IPS DF 4.7 (cell line): Measurements from ENCODE around the gene FAM89B.

ENCODE experiments used
- DNase-seq: peaks from one replicate; pipeline ENCODE4 v3.0.0-alpha.2; 2013; ENCODE audit warnings: low spot score; ENCODE audit errors: extremely low read depth

The FAM89B gene

DNA sequence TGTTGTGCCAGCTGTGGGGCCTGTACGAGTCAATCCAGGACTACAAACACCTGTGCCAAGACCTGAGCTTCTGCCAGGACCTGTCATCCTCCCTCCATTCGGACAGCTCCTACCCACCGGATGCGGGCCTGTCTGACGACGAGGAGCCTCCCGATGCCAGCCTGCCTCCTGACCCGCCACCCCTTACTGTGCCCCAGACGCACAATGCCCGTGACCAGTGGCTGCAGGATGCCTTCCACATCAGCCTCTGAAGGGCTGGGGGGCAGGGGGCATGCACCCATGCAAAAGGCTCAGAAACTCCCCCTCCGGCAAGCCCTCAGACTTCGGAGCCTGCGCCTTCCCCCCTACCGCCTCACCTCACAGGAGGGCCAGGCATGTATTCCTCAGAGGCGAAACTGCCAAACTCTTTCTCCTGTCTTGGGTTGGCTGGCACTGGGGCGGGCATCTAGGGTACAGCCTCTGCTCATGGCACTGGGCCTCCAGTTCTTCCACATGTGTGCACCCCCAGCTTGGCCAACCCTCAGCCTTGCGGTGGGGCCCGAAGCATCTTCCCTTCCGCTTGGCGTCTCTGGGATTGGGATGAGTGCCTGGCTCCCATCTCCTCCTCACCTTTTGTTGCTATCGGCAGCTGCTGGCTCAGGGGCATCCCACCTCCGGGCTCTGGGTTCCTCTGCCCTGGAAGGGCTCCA, 1.2 kb downstream of the FAM89B start:
- DNase-seq = no peak

- no peak for DNase-seq
Observed at GRCh38 chr11:65574109-65574810, 1.9 kb downstream of the FAM89B start.

DNA sequence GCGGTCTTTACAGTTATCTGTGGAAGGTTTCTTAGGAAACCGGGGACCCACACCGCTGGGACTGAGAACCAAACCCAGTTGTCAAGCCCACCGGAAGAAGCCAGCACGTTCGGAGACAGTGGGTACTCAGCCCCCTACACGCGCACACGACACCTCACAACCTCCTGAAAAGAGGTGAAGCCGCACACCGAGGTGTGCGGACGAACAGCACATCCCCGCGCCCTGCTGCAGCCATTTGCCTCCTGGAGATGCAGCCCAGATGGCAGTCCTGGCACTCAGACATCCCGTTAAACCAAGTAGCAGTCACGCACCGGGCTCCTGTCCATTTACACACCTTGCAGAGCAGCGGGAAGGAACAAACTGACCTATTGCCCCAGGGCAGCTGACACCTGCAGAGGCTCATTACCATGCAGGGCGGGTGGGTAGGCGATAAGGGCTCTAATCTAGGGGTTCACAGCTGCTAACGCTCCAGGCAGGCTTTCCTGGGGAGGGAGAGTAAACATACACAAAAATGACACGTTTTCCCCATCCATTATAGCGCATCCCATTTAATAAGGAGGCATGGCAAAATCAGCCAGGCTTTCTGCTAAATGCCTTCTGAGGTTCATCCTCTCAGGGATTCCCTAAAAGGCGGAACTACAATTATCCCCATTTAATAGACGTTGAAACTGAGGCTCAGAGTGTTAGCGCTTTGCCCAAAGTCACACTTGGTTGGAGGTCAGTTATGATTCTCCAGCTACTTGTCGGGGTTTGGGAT, 2.7 kb downstream of the FAM89B start:
- DNase-seq = no peak

DNA sequence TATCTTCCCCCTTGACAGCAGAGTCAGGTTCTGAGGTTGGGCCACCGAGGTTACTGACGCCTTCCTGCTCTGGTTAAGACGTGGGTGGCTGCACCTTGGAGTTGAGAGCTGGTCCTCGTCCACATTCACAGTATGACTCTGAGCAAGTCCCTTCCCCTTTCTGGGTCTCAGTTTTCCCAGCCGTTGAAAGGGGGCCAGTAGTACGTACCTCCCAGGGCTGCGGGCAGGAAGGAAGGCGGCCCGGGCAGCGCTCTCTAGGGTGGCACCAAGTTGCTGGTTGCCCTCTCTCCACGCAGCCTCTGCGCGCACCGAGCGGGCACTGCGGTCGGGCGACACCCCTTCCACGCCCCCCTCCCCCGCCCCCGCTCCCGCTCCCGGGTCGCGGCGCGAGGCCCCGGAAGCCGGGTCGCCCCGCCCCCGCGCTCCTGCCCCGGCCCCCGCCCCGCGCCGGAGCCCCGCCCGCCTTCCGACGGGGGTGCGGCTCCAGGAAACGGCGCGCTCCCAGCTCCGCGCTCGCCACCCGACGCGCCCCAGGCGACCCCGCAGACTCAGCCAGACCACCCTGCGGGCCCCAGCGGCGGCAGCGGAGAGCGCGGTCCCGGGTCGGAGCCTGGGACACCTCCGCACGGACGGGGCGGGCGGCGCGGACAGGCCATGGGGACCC, 3.4 kb downstream of the FAM89B start, which contains the start of gene EHBP1L1:
Gene EHBP1L1 (plus strand): TSS at position 486 of the 664 bp plus-strand sequence. CDS start 250 bp downstream, outside the sequence.
- DNase-seq = no peak

DNA sequence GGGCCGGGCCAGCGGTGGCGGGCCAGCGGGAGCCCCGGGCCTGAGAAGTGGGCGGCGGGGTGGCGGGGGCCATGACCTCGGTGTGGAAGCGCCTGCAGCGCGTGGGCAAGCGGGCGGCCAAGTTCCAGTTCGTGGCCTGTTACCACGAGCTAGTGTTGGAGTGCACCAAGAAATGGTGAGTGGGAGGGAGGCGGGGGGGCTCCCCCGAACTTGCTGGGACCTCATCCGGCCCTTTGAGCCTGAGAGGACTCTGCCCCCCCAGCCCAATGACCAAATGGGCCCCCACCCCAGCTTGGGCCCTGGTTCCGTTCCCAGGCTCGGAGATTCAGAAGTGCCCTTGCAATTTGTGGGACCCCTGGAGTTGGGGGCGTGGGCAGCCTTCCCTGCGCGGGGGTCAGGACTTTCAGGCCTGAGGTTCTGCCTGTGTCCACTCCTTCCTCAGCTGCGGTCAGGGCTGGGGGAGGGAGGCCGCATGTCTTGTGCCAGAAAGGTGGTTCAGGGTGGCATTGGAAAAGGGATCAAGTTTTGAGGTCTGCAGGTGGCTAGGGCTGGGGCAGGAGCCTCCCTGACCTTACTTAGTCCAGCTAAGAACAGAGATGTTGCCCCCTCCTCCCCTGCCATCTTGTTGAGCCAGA, 4.0 kb downstream of the FAM89B start:
- DNase-seq = no peak

DNA sequence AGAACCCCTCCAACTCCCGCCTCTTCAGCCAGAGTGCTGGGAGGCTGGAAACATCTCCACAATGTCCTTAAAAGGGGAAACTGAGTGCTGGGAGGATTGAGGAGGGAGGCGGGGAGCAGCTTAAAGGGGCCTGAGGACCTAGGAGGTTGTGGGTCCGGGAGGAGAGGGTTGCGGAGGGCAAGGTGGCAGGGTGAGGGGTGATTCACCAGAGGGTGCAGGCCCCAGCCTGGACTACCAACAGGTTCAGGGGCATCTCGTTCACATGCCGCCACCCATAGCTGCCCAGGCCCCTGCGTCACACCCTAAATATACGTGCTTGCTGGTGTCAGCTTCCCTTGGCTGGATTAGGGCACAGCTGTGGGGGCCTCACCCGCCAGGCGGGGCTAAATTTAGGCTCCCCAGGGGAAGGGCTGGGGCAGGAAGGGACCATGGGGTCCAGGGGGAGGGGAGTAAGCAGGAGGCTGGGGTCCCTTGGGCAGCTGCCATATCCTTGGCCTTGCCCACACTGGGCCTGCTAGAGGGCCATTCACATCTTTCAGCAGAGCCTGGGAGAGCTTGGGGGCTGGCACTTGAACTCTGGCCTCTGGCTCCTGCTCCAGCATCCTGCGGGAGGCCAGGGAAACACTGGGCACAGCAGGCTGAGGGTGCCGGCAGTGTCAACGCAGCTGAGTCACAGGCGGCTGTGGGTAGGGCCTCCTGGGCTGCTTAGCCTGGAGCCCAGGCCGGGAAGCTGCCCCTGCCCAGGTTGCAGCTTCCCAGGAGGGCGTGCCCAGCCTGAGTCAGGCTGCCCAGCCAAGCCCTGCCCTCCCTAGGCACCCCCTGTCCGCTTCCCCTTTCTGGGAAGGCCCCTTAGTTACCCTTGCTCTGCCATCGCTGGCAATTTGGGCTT, 4.8 kb downstream of the FAM89B start:
- DNase-seq = no peak

DNA sequence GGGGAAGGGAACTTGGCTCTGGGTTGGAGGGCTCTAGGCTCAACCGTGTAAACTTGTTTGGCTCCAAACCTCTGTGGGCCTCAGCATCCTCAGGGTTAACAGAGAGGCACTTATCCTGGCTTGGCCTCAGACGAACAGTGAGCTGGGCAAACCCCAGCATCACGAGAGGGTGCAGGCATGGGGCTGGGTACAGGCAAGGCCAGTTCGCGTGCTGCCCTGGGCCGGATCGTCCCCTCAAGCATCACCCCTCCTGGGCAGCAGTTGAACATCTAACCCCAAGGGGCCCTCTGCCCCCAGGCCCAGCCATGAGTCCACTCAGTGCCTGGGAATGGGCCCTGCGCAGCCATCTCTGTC, 5.4 kb downstream of the FAM89B start:
- no peak for DNase-seq

DNA sequence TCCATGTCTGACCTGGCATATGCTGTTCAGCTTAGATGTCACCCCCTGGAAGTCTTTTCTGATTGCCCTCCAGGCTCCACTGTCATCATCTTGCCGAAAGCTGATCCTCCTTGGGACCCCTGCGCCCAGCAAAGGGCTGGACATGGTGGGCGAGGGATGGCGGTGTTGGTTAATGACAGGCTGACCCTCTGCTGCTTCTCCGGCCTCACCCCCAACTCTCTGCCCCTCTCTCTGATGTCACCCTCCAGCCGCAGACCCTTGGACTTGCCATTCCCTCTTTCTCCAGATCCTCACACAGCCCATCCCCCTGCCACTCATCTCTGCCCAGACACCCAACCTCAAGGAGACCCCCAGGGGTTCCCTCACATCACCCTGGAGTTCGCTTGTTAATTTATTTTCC, 5.8 kb downstream of the FAM89B start:
- DNase-seq = no peak

GRCh38 chr11:65578667-65579066, 6.3 kb downstream of the FAM89B start:
- no peak for DNase-seq

DNA sequence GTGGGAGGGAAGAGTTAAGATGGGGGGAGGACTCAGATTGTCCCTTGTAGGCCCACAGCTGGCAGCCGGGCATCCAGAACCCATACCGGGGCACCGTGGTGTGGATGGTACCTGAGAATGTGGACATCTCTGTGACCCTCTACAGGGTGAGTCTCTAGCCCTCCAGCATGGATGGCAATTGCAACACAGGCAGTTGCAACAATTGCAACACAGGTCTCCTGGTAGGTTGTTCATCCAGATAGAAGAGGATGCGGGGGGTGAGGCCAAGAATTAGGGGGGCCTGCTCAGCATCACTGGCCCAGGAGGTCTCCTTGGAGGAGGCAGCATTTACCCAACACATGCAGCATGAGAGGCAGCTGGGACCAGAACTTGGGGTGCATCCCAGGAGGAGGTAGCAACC, 7.0 kb downstream of the FAM89B start:
- no peak for DNase-seq

DNA sequence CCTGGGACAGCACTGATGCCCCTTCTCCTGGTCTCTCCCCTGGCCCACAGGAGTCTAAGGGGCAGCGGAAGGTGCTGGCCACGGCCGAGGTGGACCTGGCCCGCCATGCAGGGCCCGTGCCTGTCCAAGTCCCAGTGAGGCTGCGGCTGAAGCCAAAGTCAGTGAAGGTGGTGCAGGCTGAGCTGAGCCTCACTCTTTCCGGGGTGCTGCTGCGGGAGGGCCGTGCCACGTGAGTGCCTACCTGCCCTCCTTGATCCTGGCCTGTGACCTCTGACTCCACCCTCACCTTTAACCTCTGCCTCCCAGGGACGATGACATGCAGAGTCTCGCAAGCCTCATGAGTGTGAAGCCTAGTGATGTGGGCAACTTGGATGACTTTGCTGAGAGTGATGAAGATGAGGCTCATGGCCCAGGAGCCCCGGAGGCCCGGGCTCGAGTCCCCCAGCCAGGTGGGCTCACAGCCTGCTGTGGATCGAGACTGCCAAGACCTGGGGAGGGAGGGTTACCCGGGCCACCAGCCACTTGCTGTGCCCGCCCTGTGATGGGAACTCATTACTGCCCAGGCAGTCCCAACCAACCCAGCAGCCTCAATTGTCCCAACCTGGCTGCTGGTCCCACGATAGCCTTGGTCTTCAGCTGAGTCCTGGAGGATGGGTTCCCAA, 7.8 kb downstream of the FAM89B start:
- DNase-seq = no peak

GRCh38 chr11:65580756-65581155, 8.4 kb downstream of the FAM89B start:
- DNase-seq = no peak

DNA sequence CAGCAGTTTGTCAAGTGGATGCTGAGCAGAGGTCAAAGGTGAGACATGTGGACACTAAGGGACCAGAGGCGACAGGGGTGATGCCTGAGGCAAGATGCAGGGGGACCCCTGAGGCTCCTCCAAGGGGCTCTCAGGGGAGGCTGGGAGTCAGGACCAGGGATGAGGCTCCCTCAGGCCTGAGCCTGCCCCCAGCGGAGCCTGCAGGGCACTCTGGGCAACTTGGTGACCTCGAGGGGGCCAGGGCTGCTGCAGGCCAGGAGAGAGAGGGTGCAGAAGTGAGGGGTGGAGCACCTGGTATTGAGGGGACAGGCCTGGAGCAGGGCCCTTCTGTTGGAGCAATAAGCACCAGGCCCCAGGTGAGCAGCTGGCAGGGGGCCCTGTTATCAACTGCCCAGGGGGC, 9.6 kb downstream of the FAM89B start:
- no peak for DNase-seq

GRCh38 chr11:65583589-65583988, 11.3 kb downstream of the FAM89B start:
- DNase-seq = no peak

- DNase-seq = no peak
Observed at GRCh38 chr11:65584106-65584505, 11.8 kb downstream of the FAM89B start.

DNA sequence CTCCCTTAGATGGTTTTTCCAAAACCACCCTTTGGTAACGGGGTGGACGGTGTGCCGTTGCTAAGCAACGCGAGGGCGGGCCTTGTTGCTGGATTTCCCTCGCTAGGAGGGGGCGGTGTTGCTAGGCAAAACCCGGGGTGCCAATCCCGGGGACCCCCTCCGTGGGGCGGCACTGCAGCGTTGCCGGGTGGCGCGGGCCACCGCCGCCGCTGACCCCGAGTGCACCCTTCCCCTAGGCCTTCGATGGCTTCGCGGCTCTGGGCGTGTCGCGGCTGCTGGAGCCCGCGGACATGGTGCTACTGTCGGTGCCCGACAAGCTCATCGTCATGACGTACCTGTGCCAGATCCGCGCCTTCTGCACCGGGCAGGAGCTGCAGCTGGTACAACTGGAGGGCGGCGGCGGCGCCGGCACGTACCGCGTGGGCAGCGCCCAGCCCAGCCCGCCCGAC, 12.4 kb downstream of the FAM89B start:
- no peak for DNase-seq

GRCh38 chr11:65585396-65586246, 13.3 kb downstream of the FAM89B start:
- no peak for DNase-seq

- no peak for DNase-seq
Observed at GRCh38 chr11:65586247-65586630, 13.9 kb downstream of the FAM89B start.

DNA sequence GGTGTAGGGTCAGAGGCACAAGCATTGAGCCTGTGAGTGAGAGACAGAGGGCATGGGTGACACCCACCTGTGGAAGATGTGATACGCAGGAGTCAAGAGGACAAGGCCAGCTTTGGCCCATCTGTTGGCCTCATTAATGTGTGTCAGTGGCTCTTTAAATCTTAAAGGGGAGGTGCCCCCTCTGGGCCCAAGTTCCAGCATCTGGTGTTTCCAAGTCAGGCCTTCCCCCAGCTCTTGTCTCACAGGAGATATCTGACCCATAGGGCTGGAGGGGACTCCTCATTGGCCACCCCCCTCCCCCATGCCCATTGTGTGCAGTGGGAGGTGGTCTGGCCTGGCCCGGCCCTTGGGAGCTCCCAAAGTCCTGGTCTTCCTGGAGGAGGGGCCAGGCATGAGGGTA, 14.3 kb downstream of the FAM89B start:
- DNase-seq = no peak
